Ovary (tissue), 3 donors: ENCODE results near the gene ROBO4.

Experiments
- CTCF ChIP-seq, 3 donors: fragments of 450-650 bp in 2 of 3; fragments of 200-600 bp in 1 of 3; IDR thresholded peaks; one replicate each; pipeline versions ENCODE4 v1.5.1 to v1.8.0; 2016 to 2022; ENCODE audit warnings: antibody characterized with exemption in 3 of 3, mild to moderate bottlenecking in 1 of 3
- EP300 ChIP-seq: sonication (generic); formaldehyde crosslinking; IDR thresholded peaks from one replicate; pipeline ENCODE4 v1.6.1; 2017; ENCODE audit warnings: antibody characterized with exemption
- donor health status: DM: no; HTN: no; CAD: no.

GRCh38 chr11:124943741-124944140 lies 46.1 kb upstream of the ROBO4 start:
- TF ChIP-seq CTCF (IDR thresholded peaks at IDR 0.05) = no peak
- TF ChIP-seq EP300 = no peak
